Endometrial microvascular endothelial cells (primary cell): ENCODE measurements around the gene TLR9. TPM values are rescaled to one million over a fixed set of nuclear protein-coding genes. Genes with fewer than 3 reads are reported as not detected.

Experiments
- in situ Hi-C: cut with HindIII; loops from 2 replicates; pipeline ENCODE4 v1.10.0; 2017; ENCODE audit warnings: low sequenced_read_pairs, low pct_unique_long_range_greater_than_20kb; ENCODE audit errors: inconsistent ontology term
- total RNA-seq: library from RNA; depleted of rRNA; stranded (reverse); fragments of >200 nt; gene quantifications from one replicate; pipeline ENCODE4 v1.2.3, GENCODE V29; 2015; ENCODE audit errors: inconsistent ontology term

TLR9 gene
- total RNA-seq, 1 donor from 2014 or later: not detected

- in situ Hi-C loops: no loop called here
Observed at GRCh38 chr3:52248816-52249547, 23.5 kb upstream of the TLR9 start.

- in situ Hi-C loops: no loop called here
Observed at GRCh38 chr3:52248165-52248541, 22.7 kb upstream of the TLR9 start.

GRCh38 chr3:52247409-52248164 lies 22.1 kb upstream of the TLR9 start:
- in situ Hi-C loops: no loop called here

- in situ Hi-C loops: no loop called here
Observed at GRCh38 chr3:52246728-52247408, 21.4 kb upstream of the TLR9 start.

- in situ Hi-C loops: no loop called here
Observed at GRCh38 chr3:52246264-52246620, 20.8 kb upstream of the TLR9 start.

- in situ Hi-C loops: no loop called here
Observed at GRCh38 chr3:52245322-52246263, 20.1 kb upstream of the TLR9 start, which contains the start of gene PPM1M. Gene PPM1M, plus strand, starts transcription at chr3:52245759. Its CDS starts 66 bp downstream, at chr3:52245825.

- in situ Hi-C loops: no loop called here
Observed at GRCh38 chr3:52243791-52244628, 18.6 kb upstream of the TLR9 start.

- in situ Hi-C loops: no loop called here
Observed at GRCh38 chr3:52242039-52242438, 16.6 kb upstream of the TLR9 start.

- in situ Hi-C loops: no loop called here
Observed at GRCh38 chr3:52240886-52241370, 15.5 kb upstream of the TLR9 start.

GRCh38 chr3:52240059-52240885 lies 14.8 kb upstream of the TLR9 start:
- in situ Hi-C loops: no loop called here

- in situ Hi-C loops: no loop called here
Observed at GRCh38 chr3:52238761-52239701, 13.6 kb upstream of the TLR9 start, which contains the start of gene TWF2. Gene TWF2, minus strand, starts transcription at chr3:52239158. Its CDS starts 142 bp downstream, at chr3:52239016.

GRCh38 chr3:52238193-52238760 lies 12.8 kb upstream of the TLR9 start:
- in situ Hi-C loops: no loop called here

- in situ Hi-C loops: no loop called here
Observed at GRCh38 chr3:52237657-52238172, 12.3 kb upstream of the TLR9 start.

- in situ Hi-C loops: no loop called here
Observed at GRCh38 chr3:52237006-52237656, 11.7 kb upstream of the TLR9 start.

- in situ Hi-C loops: no loop called here
Observed at GRCh38 chr3:52236424-52236886, 11.0 kb upstream of the TLR9 start.
